HCT116 (cell line): ENCODE measurements around the gene PDLIM4. TPM values are rescaled to one million over a fixed set of nuclear protein-coding genes. Genes with fewer than 3 reads are reported as not detected.

Experiments
- ATAC-seq: fragments of 200-7000 bp; cut with Tn5 transposase; 2 replicates; pipeline ENCODE4 v1.9.1; 2020; ENCODE audit warnings: mild to moderate bottlenecking, moderate library complexity
- BruUV-seq: library from RNA; stranded (reverse); fragments of 400-500 nt; replicated peaks from 2 replicates; lab custom pipeline; 2021; lab: Mats Ljungman, UMichigan
- CTCF ChIA-PET: fragments of 300-600 bp; sonication (Branson Sonifier 250); formaldehyde crosslinking; loops from one replicate; lab custom pipeline; 2021; ENCODE audit warnings: antibody characterized with exemption; lab: Charles Lee
- POLR2A ChIA-PET: fragments of 300-600, 350-600 bp; sonication (Branson Sonifier 250); formaldehyde crosslinking; loops from one replicate; lab custom pipeline; 2021; ENCODE audit warnings: antibody characterized with exemption; lab: Charles Lee
- RAD21 ChIA-PET, 2 experiments: fragments of 300-600 bp; sonication (Branson Sonifier 250); formaldehyde crosslinking; loops; one replicate each; lab custom pipeline; 2023; ENCODE audit warnings: low total read pairs in 2 of 2; ENCODE audit not compliant: uncharacterized antibody in 2 of 2, unreplicated experiment in 2 of 2, low non-redundant PET in 1 of 2; lab: Charles Lee
- DNase-seq: peaks from one replicate; pipeline ENCODE4 v3.0.0-alpha.2; 2010; ENCODE audit warnings: low read depth, low spot score
- H2AFZ ChIP-seq: fragments of 200-600 bp; shearing (Covaris generic), sonication (generic); 2 replicates; pipeline ENCODE4 v1.6.1; 2017; ENCODE audit warnings: low read depth, mixed run types, mixed read lengths, antibody characterized with exemption, low read length; ENCODE audit not compliant: poor library complexity, severe bottlenecking
- H3K27ac ChIP-seq: 2 replicates; pipeline ENCODE4 v1.5.1; 2012; ENCODE audit warnings: low read depth, low read length
- H3K27me3 ChIP-seq: fragments of 200-600 bp; sonication (generic); 2 replicates; pipeline ENCODE4 v1.6.1; 2016; ENCODE audit warnings: mixed run types, low read length, mixed read lengths; ENCODE audit not compliant: insufficient read depth
- H3K36me3 ChIP-seq, 2 experiments: fragments of 200-500 bp in 1 of 2; fragments of 200-600 bp in 1 of 2; sonication (Bioruptor generic) in 1 of 2; sonication (generic) in 1 of 2; 2 replicates each; pipeline versions ENCODE4 v1.5.1 to v1.6.1; 2014 to 2016; ENCODE audit warnings: low read length in 2 of 2, inconsistent platforms in 1 of 2, mixed read lengths in 1 of 2, mixed run types in 1 of 2; ENCODE audit not compliant: insufficient read depth in 2 of 2, control insufficient read depth in 1 of 2
- H3K4me1 ChIP-seq, 2 experiments: fragments of 200-600 bp in 1 of 2; sonication (generic) in 1 of 2; 2 replicates each; pipeline versions ENCODE4 v1.5.1 to v1.6.1; 2012 to 2017; ENCODE audit warnings: low read length in 2 of 2, inconsistent platforms in 1 of 2, mild to moderate bottlenecking in 1 of 2, mixed read lengths in 1 of 2, mixed run types in 1 of 2, moderate library complexity in 1 of 2; ENCODE audit not compliant: insufficient read depth in 2 of 2, control insufficient read depth in 1 of 2
- H3K4me2 ChIP-seq: fragments of 200-600 bp; sonication (generic); 2 replicates; pipeline ENCODE4 v1.6.1; 2017; ENCODE audit warnings: mixed run types, low read length, mixed read lengths
- H3K4me3 ChIP-seq, 2 experiments: fragments of 200-600 bp in 1 of 2; sonication (generic) in 1 of 2; replicated peaks in 1 of 2; 2 replicates each; pipeline ENCODE4 v1.5.1; 2011 to 2016; ENCODE audit warnings: low read length in 2 of 2, control low read depth in 1 of 2, low read depth in 1 of 2, mild to moderate bottlenecking in 1 of 2, mixed read lengths in 1 of 2, mixed run types in 1 of 2
- H3K79me2 ChIP-seq: fragments of 200-600 bp; sonication (generic); 2 replicates; pipeline ENCODE4 v1.6.1; 2017; ENCODE audit warnings: mild to moderate bottlenecking, mixed run types, low read length, moderate library complexity, mixed read lengths; ENCODE audit not compliant: insufficient read depth
- H3K9ac ChIP-seq: fragments of 200-600 bp; sonication (generic); 2 replicates; pipeline ENCODE4 v1.6.1; 2016; ENCODE audit warnings: low read length, mixed read lengths
- H3K9me2 ChIP-seq: fragments of 200-600 bp; sonication (generic), shearing (Covaris generic); 2 replicates; pipeline ENCODE4 v1.6.1; 2017; ENCODE audit warnings: mixed run types, mild to moderate bottlenecking, moderate library complexity; ENCODE audit not compliant: insufficient read depth
- H3K9me3 ChIP-seq, 2 experiments: fragments of 200-500 bp in 1 of 2; fragments of 200-600 bp in 1 of 2; sonication (Bioruptor generic) in 1 of 2; sonication (generic) in 1 of 2; 2 replicates each; pipeline ENCODE4 v1.6.1; 2014 to 2017; ENCODE audit warnings: low read length in 2 of 2, mixed read lengths in 2 of 2, inconsistent platforms in 1 of 2, low read depth in 1 of 2, mild to moderate bottlenecking in 1 of 2, mixed run types in 1 of 2, moderate library complexity in 1 of 2; ENCODE audit not compliant: control insufficient read depth in 1 of 2, insufficient read depth in 1 of 2
- H4K20me1 ChIP-seq: fragments of 200-600 bp; sonication (generic), shearing (Covaris generic); 2 replicates; pipeline ENCODE4 v1.6.1; 2017; ENCODE audit warnings: mixed run types, mild to moderate bottlenecking, moderate library complexity; ENCODE audit not compliant: insufficient read depth
- CBX3 ChIP-seq: IDR thresholded peaks from 2 replicates; pipeline ENCODE4 v1.6.1; 2012; ENCODE audit warnings: low read depth
- EZH2 ChIP-seq: fragments of 200-600 bp; sonication (generic); IDR thresholded peaks from 2 replicates; pipeline ENCODE4 v1.6.1; 2017; ENCODE audit warnings: antibody characterized with exemption, mixed run types
- POLR2A ChIP-seq: IDR thresholded peaks from 2 replicates; pipeline ENCODE4 v1.7.0; 2011; ENCODE audit warnings: borderline replicate concordance; ENCODE audit not compliant: insufficient read depth, insufficient read length; ENCODE audit errors: extremely low read depth
- POLR2AphosphoS5 ChIP-seq: IDR thresholded peaks from 2 replicates; pipeline ENCODE4 v1.6.1; 2011; ENCODE audit warnings: mild to moderate bottlenecking, low read depth, low read length, moderate library complexity
- SP1 ChIP-seq: IDR thresholded peaks from 2 replicates; pipeline ENCODE4 v1.6.1; 2012; ENCODE audit warnings: low read depth
- SRF ChIP-seq: IDR thresholded peaks from 2 replicates; pipeline ENCODE4 v1.6.1; 2012; ENCODE audit warnings: low read depth
- TCF7L2 ChIP-seq: IDR thresholded peaks from 2 replicates; pipeline ENCODE4 v1.7.0; 2011; ENCODE audit warnings: borderline replicate concordance, inconsistent platforms; ENCODE audit not compliant: insufficient read depth, insufficient read length; ENCODE audit errors: extremely low read depth
- ZFX ChIP-seq: fragments of 450-650 bp; IDR thresholded peaks from 2 replicates; pipeline ENCODE4 v1.6.1; 2017
- ZNF274 ChIP-seq: fragments of 200-500 bp; sonication (Bioruptor generic); IDR thresholded peaks from 2 replicates; pipeline ENCODE4 v1.6.1; 2014; ENCODE audit warnings: mild to moderate bottlenecking, low read depth, low read length, inconsistent platforms
- intact Hi-C: fragments of 100-400 bp; cut with micrococcal nuclease; formaldehyde crosslinking; loops from 2 replicates; pipeline ENCODE4 v1.10.0; 2022
- total RNA-seq: library from RNA; stranded (reverse); gene quantifications from one replicate; pipeline ENCODE4 v1.2.1, GENCODE V29; 2021; ENCODE audit not compliant: unreplicated experiment
- TF ChIP-seq, protein P1 (sequence below): IDR thresholded peaks from 2 replicates; pipeline ENCODE4 v1.6.1; 2012
- TF ChIP-seq, protein P2 (sequence below): IDR thresholded peaks from 2 replicates; pipeline ENCODE4 v1.6.1; 2011; ENCODE audit warnings: mild to moderate bottlenecking, low read length, moderate library complexity; ENCODE audit not compliant: insufficient replicate concordance; ENCODE audit errors: extremely low read depth
- TF ChIP-seq, protein P3 (sequence below), 3 experiments: fragments of 200-600 bp in 1 of 3; sonication (generic) in 1 of 3; IDR thresholded peaks in 2 of 3; conservative IDR thresholded peaks in 1 of 3; 2 replicates each; pipeline ENCODE4 v1.5.1; 2012 to 2017; ENCODE audit warnings: low read depth in 2 of 3, low read length in 2 of 3, antibody characterized with exemption in 1 of 3, borderline replicate concordance in 1 of 3, control low read depth in 1 of 3, mild to moderate bottlenecking in 1 of 3, mixed read lengths in 1 of 3, mixed run types in 1 of 3, moderate library complexity in 1 of 3; ENCODE audit not compliant: insufficient read depth in 1 of 3
- TF ChIP-seq, protein P4 (sequence below): IDR thresholded peaks from 2 replicates; pipeline ENCODE4 v1.6.1; 2012

Gene PDLIM4
- total RNA-seq, 1 experiment from 2014 or later = not detected

DNA sequence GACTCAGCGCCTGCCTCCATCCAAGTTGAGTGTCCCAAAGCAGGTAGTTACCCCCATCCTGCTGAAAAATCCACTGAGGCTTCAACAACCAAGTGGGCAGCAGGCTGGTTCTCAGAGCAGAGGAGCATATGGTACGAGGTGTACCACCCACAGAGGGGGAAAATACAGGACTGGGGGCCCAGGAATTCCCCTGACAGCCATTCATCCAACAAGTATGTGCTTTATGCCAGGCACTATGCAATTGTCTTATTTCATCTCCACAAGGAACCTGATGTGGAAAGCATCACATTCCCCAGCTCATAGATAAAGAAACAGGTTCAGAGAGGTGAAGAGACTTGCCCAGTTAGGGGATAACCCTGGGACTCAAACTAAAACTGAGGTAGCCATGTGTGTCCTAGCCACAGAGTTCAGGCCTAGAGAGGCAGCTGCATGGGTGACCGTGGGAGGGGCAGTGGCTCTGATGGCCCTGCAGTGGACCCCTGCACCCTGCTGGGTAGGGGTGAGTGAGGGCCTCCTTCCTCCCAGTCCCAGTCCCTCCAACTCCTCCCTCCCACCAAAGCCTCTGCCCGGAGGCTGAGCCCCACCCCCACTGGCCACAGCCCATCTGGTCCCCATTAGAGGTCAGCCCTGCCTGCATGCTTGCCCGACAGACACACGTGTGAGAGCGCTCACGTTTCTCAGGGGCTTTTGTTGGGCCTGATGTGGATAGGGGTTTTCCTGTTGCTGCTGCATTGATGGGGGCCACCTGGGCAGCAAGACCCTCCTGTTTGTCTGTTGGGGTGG lies 11.5 kb downstream of the PDLIM4 start:
- RAD21 ChIA-PET = no interaction called here
- Histone ChIP-seq H3K4me1 (peaks cover 1 to 30% of the 10 kb centered on the region in 2 experiments), H3K4me2 (no peak overlapping the region), H3K36me3 (no peaks in the 10 kb centered on the region), H3K9me3 (no peaks in the 10 kb centered on the region), H3K9me2 (no peaks in the 10 kb centered on the region), H3K79me2 (no peaks in the 10 kb centered on the region), H3K27ac (no peak overlapping the region), H4K20me1 (no peaks in the 10 kb centered on the region), H3K9ac (no peak overlapping the region), H3K27me3 (no peaks in the 10 kb centered on the region), H2AFZ (no peak overlapping the region), H3K4me3 (no peak overlapping the region)
- ATAC-seq (no peak), DNase-seq (no peak)
- intact Hi-C loops = no loop called here
- CTCF ChIA-PET = no interaction called here
- no TSS peak for BruUV-seq
- TF ChIP-seq SP1 = no peak
- TF ChIP-seq, protein P1, sequence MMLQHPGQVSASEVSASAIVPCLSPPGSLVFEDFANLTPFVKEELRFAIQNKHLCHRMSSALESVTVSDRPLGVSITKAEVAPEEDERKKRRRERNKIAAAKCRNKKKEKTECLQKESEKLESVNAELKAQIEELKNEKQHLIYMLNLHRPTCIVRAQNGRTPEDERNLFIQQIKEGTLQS = no peak
- POLR2A ChIA-PET = no interaction called here

DNA sequence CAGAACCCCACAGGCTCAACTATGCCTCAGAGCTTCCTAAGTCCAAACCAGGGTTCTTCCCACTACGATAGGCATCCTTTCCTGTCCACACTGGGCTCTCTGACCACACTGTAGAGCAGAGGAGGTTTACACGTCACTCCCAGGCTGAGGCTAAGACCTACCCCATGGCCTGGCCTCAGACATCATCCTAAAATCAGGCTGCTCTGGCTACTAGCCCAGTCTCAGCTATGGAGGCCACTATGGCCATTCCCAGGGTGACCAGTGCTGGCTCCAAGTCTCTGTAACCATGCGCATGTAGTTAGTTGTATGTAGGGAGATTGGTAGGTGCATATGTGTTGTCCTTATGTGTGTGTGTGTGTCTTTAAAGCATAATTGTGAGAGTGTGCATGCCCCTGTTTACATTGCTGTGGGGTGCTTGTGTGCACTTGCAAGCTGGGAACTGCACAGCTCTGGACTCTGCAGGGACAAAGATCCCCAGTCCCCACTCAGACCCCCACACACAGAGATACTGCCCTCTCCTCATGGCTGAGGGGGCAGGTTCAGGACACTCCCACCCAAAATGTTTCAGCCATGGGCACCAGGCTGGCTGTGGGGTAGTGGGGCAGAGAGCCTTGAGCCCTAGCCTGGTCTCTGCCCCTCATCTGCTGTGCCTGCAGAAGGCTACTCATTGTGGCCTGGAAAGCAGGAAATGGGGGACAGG lies 12.3 kb downstream of the PDLIM4 start:
- H3K79me2 ChIP-seq = no peaks in the 10 kb centered on the region
- H3K4me2 ChIP-seq = no peak overlapping the region
- H3K9me2 ChIP-seq = no peaks in the 10 kb centered on the region
- no peaks in the 10 kb centered on the region for H3K36me3 ChIP-seq
- H3K4me3 ChIP-seq = no peak overlapping the region
- DNase-seq = no peak
- H3K27me3 ChIP-seq = no peaks in the 10 kb centered on the region
- ChIA-PET POLR2A (no interaction called here), RAD21 (no interaction called here), CTCF (no interaction called here)
- no peak overlapping the region for H2AFZ ChIP-seq
- intact Hi-C loops = loop anchor here (10.0 kb wide), 1 partner anchor 205 kb away; the partner anchor contains the start of gene IL3
- peaks cover 0 to 26% of the 10 kb centered on the region in 2 experiments; a peak in 3 of 4 replicates for H3K4me1 ChIP-seq
- H3K27ac ChIP-seq = no peak overlapping the region
- no peak for ATAC-seq
- no peak overlapping the region for H3K9ac ChIP-seq
- no peaks in the 10 kb centered on the region for H4K20me1 ChIP-seq
- no peaks in the 10 kb centered on the region for H3K9me3 ChIP-seq
- BruUV-seq = no TSS peak
- TF ChIP-seq EZH2 = no peak
- no peak for TF ChIP-seq ZNF274
- TF ChIP-seq POLR2A = no peak
- TF ChIP-seq, protein P2, sequence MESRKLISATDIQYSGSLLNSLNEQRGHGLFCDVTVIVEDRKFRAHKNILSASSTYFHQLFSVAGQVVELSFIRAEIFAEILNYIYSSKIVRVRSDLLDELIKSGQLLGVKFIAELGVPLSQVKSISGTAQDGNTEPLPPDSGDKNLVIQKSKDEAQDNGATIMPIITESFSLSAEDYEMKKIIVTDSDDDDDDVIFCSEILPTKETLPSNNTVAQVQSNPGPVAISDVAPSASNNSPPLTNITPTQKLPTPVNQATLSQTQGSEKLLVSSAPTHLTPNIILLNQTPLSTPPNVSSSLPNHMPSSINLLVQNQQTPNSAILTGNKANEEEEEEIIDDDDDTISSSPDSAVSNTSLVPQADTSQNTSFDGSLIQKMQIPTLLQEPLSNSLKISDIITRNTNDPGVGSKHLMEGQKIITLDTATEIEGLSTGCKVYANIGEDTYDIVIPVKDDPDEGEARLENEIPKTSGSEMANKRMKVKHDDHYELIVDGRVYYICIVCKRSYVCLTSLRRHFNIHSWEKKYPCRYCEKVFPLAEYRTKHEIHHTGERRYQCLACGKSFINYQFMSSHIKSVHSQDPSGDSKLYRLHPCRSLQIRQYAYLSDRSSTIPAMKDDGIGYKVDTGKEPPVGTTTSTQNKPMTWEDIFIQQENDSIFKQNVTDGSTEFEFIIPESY = no peak
- TF ChIP-seq ZFX = no peak
- TF ChIP-seq TCF7L2 = no peak
- no peak for TF ChIP-seq CBX3
- no peak for TF ChIP-seq SRF
- TF ChIP-seq, protein P3, sequence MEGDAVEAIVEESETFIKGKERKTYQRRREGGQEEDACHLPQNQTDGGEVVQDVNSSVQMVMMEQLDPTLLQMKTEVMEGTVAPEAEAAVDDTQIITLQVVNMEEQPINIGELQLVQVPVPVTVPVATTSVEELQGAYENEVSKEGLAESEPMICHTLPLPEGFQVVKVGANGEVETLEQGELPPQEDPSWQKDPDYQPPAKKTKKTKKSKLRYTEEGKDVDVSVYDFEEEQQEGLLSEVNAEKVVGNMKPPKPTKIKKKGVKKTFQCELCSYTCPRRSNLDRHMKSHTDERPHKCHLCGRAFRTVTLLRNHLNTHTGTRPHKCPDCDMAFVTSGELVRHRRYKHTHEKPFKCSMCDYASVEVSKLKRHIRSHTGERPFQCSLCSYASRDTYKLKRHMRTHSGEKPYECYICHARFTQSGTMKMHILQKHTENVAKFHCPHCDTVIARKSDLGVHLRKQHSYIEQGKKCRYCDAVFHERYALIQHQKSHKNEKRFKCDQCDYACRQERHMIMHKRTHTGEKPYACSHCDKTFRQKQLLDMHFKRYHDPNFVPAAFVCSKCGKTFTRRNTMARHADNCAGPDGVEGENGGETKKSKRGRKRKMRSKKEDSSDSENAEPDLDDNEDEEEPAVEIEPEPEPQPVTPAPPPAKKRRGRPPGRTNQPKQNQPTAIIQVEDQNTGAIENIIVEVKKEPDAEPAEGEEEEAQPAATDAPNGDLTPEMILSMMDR (IDR thresholded peaks at IDR 0.05 in 2 of 3, conservative IDR thresholded peaks at IDR 0.05 in 1 of 3; ENCODE audit: borderline replicate concordance in 1 of 3, insufficient read depth in 1 of 3, low read depth in 2 of 3, low read length in 2 of 3) = no peak
- no peak for TF ChIP-seq POLR2AphosphoS5
- TF ChIP-seq, protein P4, sequence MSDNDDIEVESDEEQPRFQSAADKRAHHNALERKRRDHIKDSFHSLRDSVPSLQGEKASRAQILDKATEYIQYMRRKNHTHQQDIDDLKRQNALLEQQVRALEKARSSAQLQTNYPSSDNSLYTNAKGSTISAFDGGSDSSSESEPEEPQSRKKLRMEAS = no peak
